K562 (cell line): Measurements from ENCODE around the gene THADA. TPM values are rescaled to one million over a fixed set of nuclear protein-coding genes. Genes with fewer than 3 reads are reported as not detected.

ENCODE experiments used
- ARID1B ChIP-seq: fragments of 450-650 bp; IDR thresholded peaks from 2 replicates; pipeline ENCODE4 v1.6.1; 2016; ENCODE audit warnings: antibody characterized with exemption, mild to moderate bottlenecking, inconsistent platforms
- CCAR2 ChIP-seq: fragments of 200-400 bp; formaldehyde crosslinking; IDR thresholded peaks from 2 replicates; pipeline ENCODE4 v1.6.1; 2017; ENCODE audit warnings: mild to moderate bottlenecking, low read depth, low read length
- CREBBP ChIP-seq: IDR thresholded peaks from one replicate; pipeline ENCODE4 v1.6.1; 2012; ENCODE audit warnings: low read depth, mild to moderate bottlenecking, control low read depth, inconsistent platforms, low read length
- CXXC5 ChIP-seq: fragments of 250-450 bp; sonication (Bioruptor Pico); IDR thresholded peaks from 2 replicates; pipeline ENCODE4 v1.8.0; 2022; ENCODE audit warnings: inconsistent platforms, mild to moderate bottlenecking, moderate library complexity
- HLTF ChIP-seq: fragments of 450-650 bp; IDR thresholded peaks from 2 replicates; pipeline ENCODE4 v1.6.1; 2016
- MAZ ChIP-seq, 2 experiments: fragments of 450-650 bp in 1 of 2; sonication (generic) in 1 of 2; formaldehyde crosslinking; IDR thresholded peaks in 1 of 2; conservative IDR thresholded peaks in 1 of 2; 2 replicates each; pipeline versions ENCODE4 v1.4.0 to v1.5.0; 2020; ENCODE audit warnings: mild to moderate bottlenecking in 1 of 2, missing genetic modification reagents in 1 of 2
- MCM7 ChIP-seq, 2 experiments: fragments of 450-650 bp; IDR thresholded peaks; 2 replicates each; pipeline ENCODE4 v1.6.1; 2016 to 2018
- MEF2A ChIP-seq: IDR thresholded peaks from 2 replicates; pipeline ENCODE4 v1.6.1; 2011; ENCODE audit warnings: low read depth, mild to moderate bottlenecking, low read length, moderate library complexity; ENCODE audit not compliant: control insufficient read depth
- NR3C1 ChIP-seq: sonication (generic); formaldehyde crosslinking; IDR thresholded peaks from 2 replicates; pipeline ENCODE4 v1.8.1; 2022; ENCODE audit warnings: missing genetic modification reagents
- PML ChIP-seq: IDR thresholded peaks from 2 replicates; pipeline ENCODE4 v1.6.1; 2012; ENCODE audit warnings: low read length, inconsistent platforms
- RB1 ChIP-seq: fragments of 450-650 bp; IDR thresholded peaks from 2 replicates; pipeline ENCODE4 v1.6.1; 2017; ENCODE audit warnings: low read depth, mild to moderate bottlenecking
- RBBP5 ChIP-seq: fragments of 200-600 bp; sonication (generic); IDR thresholded peaks from 2 replicates; pipeline ENCODE4 v1.6.1; 2012; ENCODE audit warnings: borderline replicate concordance, mild to moderate bottlenecking, low read length, control low read depth, inconsistent platforms; ENCODE audit not compliant: insufficient read depth, poor library complexity, severe bottlenecking
- REST ChIP-seq, 2 experiments: fragments of 450-650 bp; formaldehyde crosslinking in 1 of 2; IDR thresholded peaks; 2 replicates each; pipeline versions ENCODE4 v1.4.0 to v1.6.1; 2014 to 2020; ENCODE audit warnings: mild to moderate bottlenecking in 2 of 2, borderline replicate concordance in 1 of 2, low read depth in 1 of 2
- TFE3 ChIP-seq: fragments of 450-650 bp; formaldehyde crosslinking; IDR thresholded peaks from 2 replicates; pipeline ENCODE4 v1.4.0; 2020; ENCODE audit warnings: mild to moderate bottlenecking, mixed read lengths
- USF1 ChIP-seq: sonication (generic); formaldehyde crosslinking; IDR thresholded peaks from 2 replicates; pipeline ENCODE4 v1.9.0; 2022; ENCODE audit warnings: mild to moderate bottlenecking, missing genetic modification reagents
- ZBTB7A ChIP-seq: IDR thresholded peaks from 2 replicates; pipeline ENCODE4 v1.6.1; 2011; ENCODE audit warnings: low read depth, mild to moderate bottlenecking, low read length, moderate library complexity, borderline replicate concordance; ENCODE audit not compliant: control insufficient read depth
- ZC3H4 ChIP-seq: sonication (generic); formaldehyde crosslinking; IDR thresholded peaks from 2 replicates; pipeline ENCODE4 v1.9.0; 2021; ENCODE audit warnings: missing genetic modification reagents, borderline replicate concordance
- ZFP30 ChIP-seq: fragments of 250-450 bp; sonication (Bioruptor Pico); IDR thresholded peaks from 2 replicates; pipeline ENCODE4 v1.8.0; 2022; ENCODE audit warnings: moderate library complexity, mild to moderate bottlenecking, inconsistent platforms, borderline replicate concordance
- ZSCAN29 ChIP-seq: fragments of 450-650 bp; IDR thresholded peaks from 2 replicates; pipeline ENCODE4 v1.6.1; 2017
- polyA plus RNA-seq, 8 experiments: library from polyadenylated mRNA; depleted of rRNA in 4 of 8; stranded (reverse) in 5 of 8; unstranded in 3 of 8; fragments of >200 nt; fragmentation: Nextera tagmentation in 2 of 8; fragmentation: Illumina TruSeq in 1 of 8; extraction: Ambion mirVana in 2 of 8; extraction: Trizol in 1 of 8; gene quantifications; 2 replicates each; pipeline versions ENCODE4 v1.2.1 to v1.2.3, GENCODE V29; 2011 to 2014; ENCODE audit warnings: inconsistent platforms in 1 of 8, missing spikeins in 1 of 8
- total RNA-seq, 7 experiments: library from RNA; depleted of rRNA in 6 of 7; stranded (reverse); fragments of >200 nt in 6 of 7; fragmentation: Illumina TruSeq in 2 of 7; extraction: Trizol in 2 of 7; gene quantifications; 2 replicates each; pipeline versions ENCODE4 v1.2.1 to v1.2.3, GENCODE V29; 2011 to 2021; ENCODE audit warnings: low replicate concordance in 1 of 7

THADA gene
- total and polyA plus RNA-seq, 9 of the 15 experiments (the other 6 are each of a cell fraction or from before 2014, with no cell fraction given) = 17.8 to 34.7 (median 31.9) TPM

GRCh38 chr2:43226558-43226954, 369.3 kb downstream of the THADA start, which contains the start of gene ZFP36L2 (continued):
- 0 out of 2 replicates have a peak, but pooled peaks have one; percentile 15 for TF ChIP-seq MEF2A
- no peak for TF ChIP-seq ZBTB7A
- TF ChIP-seq ZSCAN29 = no peak
- peak; percentile 88 for TF ChIP-seq CXXC5 (CRISPR knock-in tag)
- TF ChIP-seq ARID1B = no peak
- peak; percentile 50; the same call in 1 of the 2 replicates for TF ChIP-seq NR3C1
- TF ChIP-seq CREBBP = no peak
- no peak for TF ChIP-seq ZC3H4
- TF ChIP-seq REST (IDR thresholded peaks at IDR 0.05; ENCODE audit: borderline replicate concordance) = no peak
- TF ChIP-seq REST (CRISPR knock-in tag; IDR thresholded peaks at IDR 0.05; ENCODE audit: low read depth) = no peak; the same call in 1 of the 2 replicates
- TF ChIP-seq MAZ (CRISPR knock-in tag; conservative IDR thresholded peaks at IDR 0.05 in 1 of 2, IDR thresholded peaks at IDR 0.05 in 1 of 2) = peak in 1 of 2 experiments; percentile 96; a peak in 2 of 4 replicates
- no peak for TF ChIP-seq HLTF
- peak; percentile 89 for TF ChIP-seq RB1
- TF ChIP-seq RBBP5 = no peak
- no peak for TF ChIP-seq CCAR2
- peak; percentile 70; the same call in 1 of the 2 replicates for TF ChIP-seq PML
- no peak for TF ChIP-seq TFE3 (CRISPR knock-in tag)
- no peak for TF ChIP-seq ZFP30 (CRISPR knock-in tag)
- TF ChIP-seq MCM7 (IDR thresholded peaks at IDR 0.05) = no peak
- TF ChIP-seq USF1 (CRISPR knock-in tag) = no peak
